PFSK-1 (cell line): ENCODE measurements around the gene PCDHGA1.

ENCODE experiments used
- FOXP2 ChIP-seq: optimal IDR thresholded peaks from 2 replicates; pipeline ENCODE3; 2011; ENCODE audit warnings: borderline replicate concordance, control low read depth, inconsistent platforms; ENCODE audit not compliant: insufficient read depth; ENCODE audit errors: extremely low read length, extremely low read depth
- POLR2AphosphoS5 ChIP-seq: IDR thresholded peaks from 2 replicates; pipeline ENCODE4 v1.6.1; 2012; ENCODE audit warnings: low read depth, mild to moderate bottlenecking, control low read depth, low read length, moderate library complexity
- TAF1 ChIP-seq: IDR thresholded peaks from 2 replicates; pipeline ENCODE4 v1.6.1; 2012; ENCODE audit warnings: low read length, control low read depth, borderline replicate concordance; ENCODE audit not compliant: insufficient read depth

DNA sequence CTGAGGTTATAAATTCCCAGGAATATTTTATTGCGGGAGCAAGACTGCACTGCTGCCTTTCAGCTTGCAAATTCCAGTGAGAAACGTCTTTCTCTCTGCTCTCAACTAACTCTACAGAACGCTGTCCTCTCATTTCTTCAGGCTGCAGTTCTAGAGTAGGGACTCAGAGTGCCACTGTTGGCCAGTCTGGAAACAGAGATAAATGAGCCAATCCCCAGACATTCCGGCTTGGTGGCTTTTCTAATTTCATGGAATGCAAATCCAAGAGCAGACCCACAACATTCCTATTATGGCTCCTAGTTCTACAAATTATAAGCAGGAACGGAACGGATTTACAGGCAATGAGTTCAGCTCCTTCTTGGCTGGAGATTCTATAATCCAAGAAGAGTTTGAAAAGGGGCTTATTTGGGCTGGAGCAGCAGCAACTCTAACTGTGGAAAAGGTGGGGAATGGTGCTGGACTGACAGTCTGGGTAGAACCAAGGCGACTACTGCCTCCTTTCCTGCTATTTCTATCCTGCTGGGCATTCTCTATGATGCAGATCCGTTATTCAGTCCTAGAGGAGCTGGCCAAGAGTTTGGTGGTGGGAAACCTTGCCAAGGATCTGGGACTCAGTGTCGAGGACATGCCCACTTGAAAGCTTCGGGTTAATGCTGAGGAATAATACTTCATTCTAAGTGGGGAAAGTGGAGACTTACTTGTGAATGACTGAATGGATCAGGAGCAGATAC, 109.3 kb downstream of the PCDHGA1 start:
- TF ChIP-seq POLR2AphosphoS5, result no peak
- no peak for TF ChIP-seq FOXP2
- no peak for TF ChIP-seq TAF1
